ENCODE results near the gene CYP27C1.

CYP27C1 gene

DNA sequence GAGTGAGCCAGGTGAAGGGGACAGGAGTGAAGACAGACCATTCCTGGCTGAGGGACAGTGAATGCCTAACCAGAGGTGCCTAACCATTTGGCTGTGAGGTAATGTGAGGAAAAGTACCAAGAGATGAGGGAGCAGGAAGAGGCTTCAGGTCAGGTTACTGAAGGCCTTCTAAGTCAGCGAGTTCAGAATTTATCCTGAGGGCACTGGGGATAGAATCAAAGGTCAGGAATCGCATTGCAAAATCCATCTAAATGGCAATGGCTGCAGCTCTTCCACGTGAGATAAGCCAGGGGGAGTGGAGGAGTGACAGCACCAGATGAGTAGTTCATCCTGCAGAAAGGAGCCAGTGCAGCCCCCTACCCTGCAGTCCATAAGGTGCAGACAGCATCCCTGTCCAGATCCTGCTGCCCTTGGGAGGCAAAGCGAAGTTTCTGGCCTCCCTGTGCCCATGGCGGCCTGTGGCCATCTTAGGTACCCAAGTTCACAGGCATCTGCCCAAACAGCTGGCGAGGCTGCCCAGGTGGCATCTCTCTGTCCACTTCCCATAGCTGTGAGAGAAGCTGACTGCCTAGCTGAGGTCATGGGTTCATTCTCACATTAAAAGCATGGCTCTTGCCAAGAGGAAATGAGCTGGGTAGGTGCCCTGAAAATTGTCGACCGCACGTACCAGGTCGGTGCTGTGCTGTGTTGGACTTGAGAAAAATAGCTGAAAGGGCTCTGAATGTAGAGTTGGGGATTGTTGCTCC is 49.5 kb downstream of the CYP27C1 start:
- DNase-seq (ENCODE audit: low read depth), result no peak
- TF ChIP-seq, protein P1, sequence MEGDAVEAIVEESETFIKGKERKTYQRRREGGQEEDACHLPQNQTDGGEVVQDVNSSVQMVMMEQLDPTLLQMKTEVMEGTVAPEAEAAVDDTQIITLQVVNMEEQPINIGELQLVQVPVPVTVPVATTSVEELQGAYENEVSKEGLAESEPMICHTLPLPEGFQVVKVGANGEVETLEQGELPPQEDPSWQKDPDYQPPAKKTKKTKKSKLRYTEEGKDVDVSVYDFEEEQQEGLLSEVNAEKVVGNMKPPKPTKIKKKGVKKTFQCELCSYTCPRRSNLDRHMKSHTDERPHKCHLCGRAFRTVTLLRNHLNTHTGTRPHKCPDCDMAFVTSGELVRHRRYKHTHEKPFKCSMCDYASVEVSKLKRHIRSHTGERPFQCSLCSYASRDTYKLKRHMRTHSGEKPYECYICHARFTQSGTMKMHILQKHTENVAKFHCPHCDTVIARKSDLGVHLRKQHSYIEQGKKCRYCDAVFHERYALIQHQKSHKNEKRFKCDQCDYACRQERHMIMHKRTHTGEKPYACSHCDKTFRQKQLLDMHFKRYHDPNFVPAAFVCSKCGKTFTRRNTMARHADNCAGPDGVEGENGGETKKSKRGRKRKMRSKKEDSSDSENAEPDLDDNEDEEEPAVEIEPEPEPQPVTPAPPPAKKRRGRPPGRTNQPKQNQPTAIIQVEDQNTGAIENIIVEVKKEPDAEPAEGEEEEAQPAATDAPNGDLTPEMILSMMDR (conservative IDR thresholded peaks at IDR 0.05; ENCODE audit: low read depth, low read length), result no peak
- H3K4me3 ChIP-seq (ENCODE audit: low read length), result no peak overlapping the region

DNA sequence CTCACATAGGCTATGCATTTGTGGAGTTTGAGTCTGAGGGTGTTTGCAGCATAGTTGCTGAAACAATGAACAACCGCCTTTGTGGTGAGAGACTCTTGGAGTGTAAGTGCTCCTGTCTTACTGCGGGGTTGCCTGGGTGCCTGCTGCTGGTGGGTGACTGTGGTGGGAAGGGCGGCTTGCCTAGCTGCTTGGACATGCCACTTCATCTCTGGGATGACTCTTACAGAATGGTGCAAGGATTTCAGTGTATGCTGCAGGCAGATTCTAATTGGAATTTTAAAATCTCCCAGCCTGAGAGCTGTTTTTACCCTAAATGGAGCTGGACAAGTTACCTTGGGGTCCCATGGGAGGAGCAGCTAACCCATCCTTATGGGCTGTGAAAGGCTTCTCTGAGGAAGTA is 50.1 kb downstream of the CYP27C1 start:
- H3K4me3 ChIP-seq (ENCODE audit: low read length), result no peak overlapping the region
- TF ChIP-seq, protein P1 (conservative IDR thresholded peaks at IDR 0.05; ENCODE audit: low read depth, low read length), result no peak
- no peak for DNase-seq (ENCODE audit: low read depth)

DNA sequence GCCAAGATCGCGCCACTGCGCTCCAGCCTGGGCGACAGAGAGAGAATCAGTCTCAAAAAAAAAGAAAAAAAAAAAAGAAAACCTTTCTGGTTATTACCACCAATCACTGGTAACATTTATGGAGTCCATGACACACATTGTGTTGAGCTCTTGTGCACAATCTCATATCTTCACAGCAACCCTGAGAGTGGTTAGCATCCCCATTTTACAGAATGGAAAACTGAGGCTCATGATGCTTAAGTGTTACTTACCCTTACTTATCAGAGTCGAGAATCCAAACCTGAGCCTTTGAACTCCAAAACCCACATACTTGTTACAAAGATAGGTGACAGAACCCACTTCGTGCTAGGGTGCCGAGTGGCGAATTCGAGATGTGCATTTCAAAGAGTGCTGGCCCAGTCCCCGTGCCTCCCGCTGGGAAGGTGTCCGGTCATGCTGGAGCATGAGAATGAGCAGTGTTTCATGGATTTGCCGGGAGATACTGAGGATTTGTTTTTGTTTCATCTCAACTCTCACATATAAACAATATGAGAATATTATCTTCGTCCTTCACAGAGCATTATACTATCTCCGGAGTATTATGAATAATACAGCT is 50.9 kb downstream of the CYP27C1 start:
- no peak for DNase-seq (ENCODE audit: low read depth)
- TF ChIP-seq, protein P1 (conservative IDR thresholded peaks at IDR 0.05; ENCODE audit: low read depth, low read length), result no peak
- no peak overlapping the region for H3K4me3 ChIP-seq (ENCODE audit: low read length)

DNA sequence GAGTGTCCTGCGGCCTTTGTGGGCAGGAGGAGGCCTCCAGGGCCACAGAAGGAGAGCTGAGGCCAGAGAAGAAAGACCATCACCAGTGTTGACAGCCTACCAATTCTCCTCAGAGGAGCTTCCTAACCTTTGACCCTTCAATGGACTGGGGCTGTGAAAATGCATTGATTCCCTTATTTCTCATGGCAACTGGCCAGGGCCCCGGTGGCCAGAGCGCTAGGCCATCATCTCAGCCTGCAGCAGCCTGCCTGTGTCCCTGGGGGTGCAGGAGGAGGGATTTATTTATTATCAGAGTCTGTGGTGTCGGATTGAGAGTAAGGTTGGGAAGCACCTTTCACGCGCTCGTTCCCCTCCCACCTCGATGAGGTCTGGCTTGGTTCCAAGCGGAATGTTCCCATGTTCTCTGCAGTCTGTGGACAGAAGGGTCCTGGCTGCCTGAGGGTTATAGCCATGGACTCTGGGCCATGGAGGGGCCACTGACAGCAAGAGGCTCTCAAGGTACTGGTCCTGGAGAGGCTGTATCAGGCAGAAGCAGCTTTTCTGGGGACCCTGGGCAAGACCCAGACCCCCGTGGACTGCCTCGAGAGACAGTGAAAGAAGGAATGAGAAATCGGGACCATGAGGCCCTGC is 53.8 kb downstream of the CYP27C1 start:
- DNase-seq (ENCODE audit: low read depth), result no peak
- TF ChIP-seq, protein P1 (conservative IDR thresholded peaks at IDR 0.05; ENCODE audit: low read depth, low read length), result no peak
- H3K4me3 ChIP-seq (ENCODE audit: low read length), result no peak overlapping the region

DNA sequence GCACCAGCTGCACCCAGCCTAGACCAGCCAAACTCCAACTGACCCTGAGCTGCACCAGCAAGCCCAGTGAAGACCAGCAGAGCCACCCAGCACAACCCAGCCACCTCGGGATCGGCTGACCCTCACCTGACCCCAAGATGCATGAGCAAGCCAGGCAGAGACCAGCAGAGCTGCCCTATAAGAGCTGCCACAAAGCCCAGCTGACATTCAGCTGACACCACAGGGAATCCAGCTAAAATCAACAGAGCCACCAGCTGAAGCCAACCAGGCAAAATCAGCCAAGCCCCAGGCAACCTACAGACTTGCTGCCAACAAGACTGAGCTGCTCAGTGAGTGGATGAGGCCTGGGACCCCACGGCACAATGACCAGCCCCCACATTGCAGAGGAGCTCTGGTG is 54.6 kb downstream of the CYP27C1 start:
- DNase-seq (ENCODE audit: low read depth), result no peak
- no peak overlapping the region for H3K4me3 ChIP-seq (ENCODE audit: low read length)
- TF ChIP-seq, protein P1 (conservative IDR thresholded peaks at IDR 0.05; ENCODE audit: low read depth, low read length), result no peak

DNA sequence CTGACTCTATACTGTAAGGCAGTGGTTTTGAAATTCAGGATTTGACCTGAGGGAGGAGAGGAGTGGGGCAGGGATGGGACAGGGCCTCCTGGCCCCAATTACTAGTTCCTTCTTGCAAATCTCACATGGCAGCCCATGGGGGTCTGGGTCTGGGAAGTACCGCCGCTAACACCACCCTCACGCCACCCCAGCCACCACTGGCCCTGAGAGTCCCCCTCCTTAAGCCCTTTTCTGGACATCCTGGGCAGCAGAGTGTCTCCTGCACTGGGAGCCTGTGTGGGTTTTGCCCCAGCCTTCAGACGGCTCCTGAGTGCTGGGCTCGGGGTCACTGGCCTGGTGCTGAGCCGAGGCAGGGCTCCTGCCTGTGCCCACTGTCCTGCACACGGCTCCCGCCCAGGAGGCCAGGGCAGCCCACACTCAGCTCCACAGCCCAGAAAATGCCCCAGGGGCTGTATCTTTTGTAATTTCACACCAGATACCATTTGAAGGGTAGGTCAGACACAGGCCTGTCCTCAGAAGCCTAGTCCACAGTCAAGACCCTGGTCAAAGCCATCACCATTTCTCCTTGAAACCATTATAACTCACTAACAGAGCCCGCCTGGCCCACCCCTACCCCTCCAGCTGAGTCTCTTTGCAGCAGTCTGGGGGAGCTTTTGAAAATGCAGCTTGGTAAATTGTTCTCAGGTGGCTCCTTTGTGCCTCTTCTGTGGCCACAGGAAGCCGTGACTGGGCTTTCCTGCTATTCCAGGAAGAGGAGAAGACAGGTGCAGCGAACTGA is 55.1 kb downstream of the CYP27C1 start:
- no peak overlapping the region for H3K4me3 ChIP-seq (ENCODE audit: low read length)
- DNase-seq (ENCODE audit: low read depth), result no peak
- TF ChIP-seq, protein P1 (conservative IDR thresholded peaks at IDR 0.05; ENCODE audit: low read depth, low read length), result no peak

Measured in retinal pigment epithelial cell (primary cell).